Hepatocyte (in vitro differentiated cells): ENCODE data around the gene TIMP4. TPM values are rescaled to one million over a fixed set of nuclear protein-coding genes. Genes with fewer than 3 reads are reported as not detected.

Experiments
- DNase-seq: peaks from one replicate; pipeline ENCODE4 v3.0.0-alpha.2; 2016; ENCODE audit warnings: low spot score
- H2AFZ ChIP-seq: fragments of 200-600 bp; sonication (generic); 2 replicates; pipeline ENCODE4 v1.6.0; 2016; ENCODE audit warnings: antibody characterized with exemption, mild to moderate bottlenecking
- H3K27ac ChIP-seq: fragments of 200-600 bp; sonication (generic); 2 replicates; pipeline ENCODE4 v1.5.1; 2016; ENCODE audit warnings: mild to moderate bottlenecking
- H3K27me3 ChIP-seq: fragments of 200-600 bp; sonication (generic); 2 replicates; pipeline ENCODE4 v1.6.1; 2016
- H3K36me3 ChIP-seq: fragments of 200-600 bp; sonication (generic); replicated peaks from 2 replicates; pipeline ENCODE4 v1.5.1; 2016; ENCODE audit warnings: low read depth; ENCODE audit not compliant: insufficient read depth
- H3K4me1 ChIP-seq: fragments of 200-600 bp; sonication (generic); 2 replicates; pipeline ENCODE4 v1.5.1; 2016; ENCODE audit warnings: mild to moderate bottlenecking, moderate library complexity; ENCODE audit not compliant: insufficient read depth
- H3K4me2 ChIP-seq: fragments of 200-600 bp; sonication (generic); 2 replicates; pipeline ENCODE4 v1.6.0; 2016
- H3K4me3 ChIP-seq: fragments of 200-600 bp; sonication (generic); 2 replicates; pipeline ENCODE4 v1.5.1; 2016; ENCODE audit warnings: mild to moderate bottlenecking
- H3K79me2 ChIP-seq: fragments of 200-600 bp; sonication (generic); 2 replicates; pipeline ENCODE4 v1.6.0; 2017; ENCODE audit warnings: mild to moderate bottlenecking
- H3K9me2 ChIP-seq: fragments of 200-600 bp; sonication (generic); replicated peaks from 2 replicates; pipeline ENCODE4 v1.6.0; 2017; ENCODE audit warnings: mild to moderate bottlenecking; ENCODE audit not compliant: insufficient read depth
- H3K9me3 ChIP-seq: fragments of 200-600 bp; sonication (generic); 2 replicates; pipeline ENCODE4 v1.5.1; 2016; ENCODE audit warnings: low read depth, mild to moderate bottlenecking
- H4K20me1 ChIP-seq: fragments of 200-600 bp; sonication (generic); 2 replicates; pipeline ENCODE4 v1.6.0; 2016; ENCODE audit warnings: mild to moderate bottlenecking; ENCODE audit not compliant: insufficient read depth, poor library complexity, severe bottlenecking
- CTCF ChIP-seq: fragments of 200-600 bp; sonication (generic); IDR thresholded peaks from 2 replicates; pipeline ENCODE4 v1.5.1; 2016; ENCODE audit warnings: antibody characterized with exemption, mild to moderate bottlenecking; ENCODE audit not compliant: poor library complexity
- EZH2 ChIP-seq: fragments of 200-600 bp; sonication (generic); IDR thresholded peaks from 2 replicates; pipeline ENCODE4 v1.6.1; 2016; ENCODE audit warnings: antibody characterized with exemption, mild to moderate bottlenecking, borderline replicate concordance
- EZH2phosphoT487 ChIP-seq: fragments of 200-600 bp; sonication (generic); IDR thresholded peaks from one replicate; pipeline ENCODE4 v1.6.1; 2018; ENCODE audit warnings: antibody characterized with exemption, mild to moderate bottlenecking, low read depth, moderate library complexity; ENCODE audit not compliant: unreplicated experiment, severe bottlenecking
- WGBS: methylation state at CpG from one replicate; pipeline ENCODE4 v1.1.6; 2016; ENCODE audit warnings: low lambda C conversion rate; ENCODE audit errors: missing lambda C conversion rate; 5-methylcytosine and 5-hydroxymethylcytosine counted together
- polyA plus RNA-seq: library from polyadenylated mRNA; unstranded; fragments of >200 nt; fragmentation: Nextera tagmentation; extraction: Ambion mirVana; gene quantifications from 2 replicates; pipeline ENCODE4 v1.2.1, GENCODE V29; 2016
- total RNA-seq: library from RNA; depleted of rRNA; stranded (reverse); fragments of >200 nt; gene quantifications from 2 replicates; pipeline ENCODE4 v1.2.3, GENCODE V29; 2014

TIMP4 gene
- total and polyA plus RNA-seq, 2 experiments from 2014 or later = 4.7 TPM

- Histone ChIP-seq H3K4me2 (no peak overlapping the region), H3K4me1 (no peaks in the 10 kb centered on the region), H2AFZ (no peak overlapping the region), H3K4me3 (no peak overlapping the region), H3K9me2 (no peaks in the 10 kb centered on the region), H3K27me3 (no peaks in the 10 kb centered on the region), H4K20me1 (no peaks in the 10 kb centered on the region), H3K9me3 (no peaks in the 10 kb centered on the region), H3K27ac (no peak overlapping the region), H3K36me3 (no peaks in the 10 kb centered on the region), H3K79me2 (no peaks in the 10 kb centered on the region)
- DNase-seq = no peak
- no peak for TF ChIP-seq EZH2
- TF ChIP-seq CTCF = no peak
- no peak for TF ChIP-seq EZH2phosphoT487
- 82% methylated on average over 2 of the region's 2 CpGs for WGBS
Measured at GRCh38 chr3:12177126-12177525, 18.4 kb upstream of the TIMP4 start.

GRCh38 chr3:12175844-12176453 lies 17.2 kb upstream of the TIMP4 start:
- WGBS = 60% methylated on average over 3 of the region's 3 CpGs
- no peaks in the 10 kb centered on the region for H3K9me3 ChIP-seq

GRCh38 chr3:12175137-12175593 lies 16.5 kb upstream of the TIMP4 start:
- no peaks in the 10 kb centered on the region for H3K9me3 ChIP-seq
- no peak overlapping the region for H3K27ac ChIP-seq
- H2AFZ ChIP-seq = no peak overlapping the region
- no peaks in the 10 kb centered on the region for H3K36me3 ChIP-seq
- no peak overlapping the region for H3K4me3 ChIP-seq
- H3K27me3 ChIP-seq = no peaks in the 10 kb centered on the region
- TF ChIP-seq EZH2 (no peak), EZH2phosphoT487 (no peak), CTCF (no peak)
- H3K79me2 ChIP-seq = no peaks in the 10 kb centered on the region
- no peaks in the 10 kb centered on the region for H3K9me2 ChIP-seq
- H3K4me1 ChIP-seq = no peaks in the 10 kb centered on the region
- no peaks in the 10 kb centered on the region for H4K20me1 ChIP-seq
- H3K4me2 ChIP-seq = no peak overlapping the region
- no peak for DNase-seq
- 91% methylated on average over 1 of the region's 1 CpG for WGBS

More at GRCh38 chr3:12175844-12176453, 17.2 kb upstream of the TIMP4 start:
- TF ChIP-seq CTCF (peak; percentile 79), EZH2phosphoT487 (no peak)
- Histone ChIP-seq H3K27me3 (no peaks in the 10 kb centered on the region), H3K27ac (no peak overlapping the region), H3K4me2 (no peak overlapping the region), H3K79me2 (no peaks in the 10 kb centered on the region), H3K36me3 (no peaks in the 10 kb centered on the region), H4K20me1 (no peaks in the 10 kb centered on the region), H3K9me2 (no peaks in the 10 kb centered on the region), H3K4me3 (no peak overlapping the region), H3K4me1 (no peaks in the 10 kb centered on the region), H2AFZ (no peak overlapping the region)
- peak; percentile 73 for DNase-seq

GRCh38 chr3:12170207-12170606 lies 11.5 kb upstream of the TIMP4 start:
- 91% methylated on average over 2 of the region's 2 CpGs for WGBS

More at GRCh38 chr3:12170207-12170606, 11.5 kb upstream of the TIMP4 start:
- Histone ChIP-seq H3K79me2 (no peaks in the 10 kb centered on the region), H3K4me1 (no peaks in the 10 kb centered on the region), H4K20me1 (no peaks in the 10 kb centered on the region), H3K27me3 (no peaks in the 10 kb centered on the region), H2AFZ (no peak overlapping the region), H3K4me3 (no peak overlapping the region), H3K27ac (no peak overlapping the region), H3K9me2 (no peaks in the 10 kb centered on the region), H3K36me3 (no peaks in the 10 kb centered on the region), H3K4me2 (no peak overlapping the region), H3K9me3 (no peaks in the 10 kb centered on the region)
- no peak for DNase-seq
- TF ChIP-seq EZH2 (no peak), CTCF (no peak), EZH2phosphoT487 (no peak)
